HEK293 (cell line): ENCODE data around the gene STK4.

Experiments
- CTCF ChIA-PET: fragments of 350-600 bp; formaldehyde crosslinking; extraction: SDS; loops from one replicate; lab custom pipeline; 2021; ENCODE audit warnings: antibody characterized with exemption; lab: Yijun Ruan, JAX
- POLR2A ChIA-PET: fragments of 300-600 bp; formaldehyde crosslinking; extraction: SDS; loops from one replicate; lab custom pipeline; 2020; ENCODE audit warnings: antibody characterized with exemption, inconsistent platforms; lab: Yijun Ruan, JAX
- H3K27ac ChIP-seq: fragments of 200-500 bp; sonication (Bioruptor generic); 2 replicates; pipeline ENCODE4 v1.5.1; 2014; ENCODE audit warnings: low read depth, low read length, control low read depth, inconsistent platforms; ENCODE audit errors: extremely low read depth
- H3K36me3 ChIP-seq, 2 experiments: fragments of 200-500 bp in 1 of 2; sonication (Bioruptor generic) in 1 of 2; 1 replicate in 1 of 2; 2 replicates in 1 of 2; pipeline ENCODE4 v1.5.1; 2014 to 2017; ENCODE audit warnings: inconsistent platforms in 2 of 2, low read length in 2 of 2; ENCODE audit not compliant: control insufficient read depth in 2 of 2, insufficient read depth in 1 of 2
- H3K4me1 ChIP-seq: fragments of 200-500 bp; sonication (Bioruptor generic); 2 replicates; pipeline ENCODE4 v1.5.1; 2014; ENCODE audit warnings: mild to moderate bottlenecking, low read length, inconsistent platforms; ENCODE audit not compliant: control insufficient read depth, insufficient read depth
- H3K4me3 ChIP-seq: 2 replicates; pipeline ENCODE4 v1.5.1; 2011; ENCODE audit warnings: low read depth, mild to moderate bottlenecking, control low read depth, low read length, moderate library complexity
- H3K9me3 ChIP-seq: fragments of 200-500 bp; sonication (Bioruptor generic); 2 replicates; pipeline ENCODE4 v1.5.1; 2014; ENCODE audit warnings: low read depth, low read length, inconsistent platforms; ENCODE audit not compliant: control insufficient read depth, insufficient read depth
- HOXD13 ChIP-seq: sonication (generic); formaldehyde crosslinking; IDR thresholded peaks from 2 replicates; pipeline ENCODE4 v1.8.0; 2022; ENCODE audit warnings: missing genetic modification reagents, borderline replicate concordance
- IKZF3 ChIP-seq: fragments of 450-650 bp; IDR thresholded peaks from 2 replicates; pipeline ENCODE4 v1.5.0; 2018; ENCODE audit warnings: missing biosample characterization, mild to moderate bottlenecking, missing genetic modification characterization, moderate library complexity
- RBAK ChIP-seq: fragments of 450-650 bp; formaldehyde crosslinking; IDR thresholded peaks from 2 replicates; pipeline ENCODE4 v1.5.1; 2016; ENCODE audit warnings: missing biosample characterization, missing genetic modification characterization
- REPIN1 ChIP-seq: fragments of 450-650 bp; formaldehyde crosslinking; IDR thresholded peaks from 2 replicates; pipeline ENCODE4 v1.5.1; 2017; ENCODE audit warnings: missing biosample characterization, missing genetic modification characterization, low read depth
- SCRT2 ChIP-seq: fragments of 450-650 bp; formaldehyde crosslinking; IDR thresholded peaks from 2 replicates; pipeline ENCODE4 v1.5.1; 2016; ENCODE audit warnings: missing biosample characterization, missing genetic modification characterization
- ZBTB1 ChIP-seq: fragments of 450-650 bp; formaldehyde crosslinking; IDR thresholded peaks from 2 replicates; pipeline ENCODE4 v1.5.1; 2016; ENCODE audit warnings: missing biosample characterization, missing genetic modification characterization
- ZBTB48 ChIP-seq: fragments of 450-650 bp; formaldehyde crosslinking; IDR thresholded peaks from 2 replicates; pipeline ENCODE4 v1.5.1; 2016; ENCODE audit warnings: missing biosample characterization, missing genetic modification characterization
- ZNF341 ChIP-seq: fragments of 450-650 bp; formaldehyde crosslinking; IDR thresholded peaks from 2 replicates; pipeline ENCODE4; 2016; ENCODE audit warnings: low read depth, missing biosample characterization, missing genetic modification characterization
- ZNF558 ChIP-seq: fragments of 450-650 bp; formaldehyde crosslinking; IDR thresholded peaks from 2 replicates; pipeline ENCODE4 v1.5.1; 2016; ENCODE audit warnings: missing biosample characterization, missing genetic modification characterization
- ZNF560 ChIP-seq: fragments of 450-650 bp; formaldehyde crosslinking; IDR thresholded peaks from 2 replicates; pipeline ENCODE4 v1.5.1; 2017; ENCODE audit warnings: missing biosample characterization, missing genetic modification characterization, borderline replicate concordance
- ZNF600 ChIP-seq: fragments of 450-650 bp; formaldehyde crosslinking; IDR thresholded peaks from 2 replicates; pipeline ENCODE4 v1.5.1; 2016; ENCODE audit warnings: missing biosample characterization, missing genetic modification characterization
- ZNF610 ChIP-seq: fragments of 450-650 bp; formaldehyde crosslinking; IDR thresholded peaks from 2 replicates; pipeline ENCODE4 v1.5.1; 2016; ENCODE audit warnings: missing biosample characterization, missing genetic modification characterization, borderline replicate concordance
- ZNF654 ChIP-seq: fragments of 450-650 bp; formaldehyde crosslinking; IDR thresholded peaks from 2 replicates; pipeline ENCODE4 v1.5.1; 2016; ENCODE audit warnings: low read depth, missing biosample characterization, missing genetic modification characterization
- ZNF792 ChIP-seq: fragments of 450-650 bp; formaldehyde crosslinking; IDR thresholded peaks from 2 replicates; pipeline ENCODE4 v1.5.1; 2016; ENCODE audit warnings: missing biosample characterization, missing genetic modification characterization
- ZSCAN23 ChIP-seq: fragments of 450-650 bp; formaldehyde crosslinking; IDR thresholded peaks from 2 replicates; pipeline ENCODE4 v1.5.1; 2016; ENCODE audit warnings: missing biosample characterization, missing genetic modification characterization
- TF ChIP-seq, protein P1 (sequence below): fragments of 450-650 bp; formaldehyde crosslinking; IDR thresholded peaks from 2 replicates; pipeline ENCODE4 v1.5.1; 2017; ENCODE audit warnings: missing biosample characterization, missing genetic modification characterization
- TF ChIP-seq, protein P2 (sequence below): fragments of 450-650 bp; formaldehyde crosslinking; IDR thresholded peaks from 2 replicates; pipeline ENCODE4 v1.5.1; 2017; ENCODE audit warnings: missing biosample characterization, missing genetic modification characterization
- TF ChIP-seq, protein P3 (sequence below): fragments of 450-650 bp; formaldehyde crosslinking; IDR thresholded peaks from 2 replicates; pipeline ENCODE4 v1.5.1; 2016; ENCODE audit warnings: missing biosample characterization, missing genetic modification characterization
- TF ChIP-seq, protein P4 (sequence below): fragments of 450-650 bp; formaldehyde crosslinking; IDR thresholded peaks from 2 replicates; pipeline ENCODE4 v1.5.1; 2016; ENCODE audit warnings: missing biosample characterization, missing genetic modification characterization
- TF ChIP-seq, protein P5 (sequence below): fragments of 450-650 bp; formaldehyde crosslinking; IDR thresholded peaks from 2 replicates; pipeline ENCODE4 v1.5.1; 2016; ENCODE audit warnings: missing biosample characterization, missing genetic modification characterization, borderline replicate concordance
- TF ChIP-seq, protein P6 (sequence below): fragments of 450-650 bp; formaldehyde crosslinking; IDR thresholded peaks from 2 replicates; pipeline ENCODE4 v1.5.1; 2016; ENCODE audit warnings: missing biosample characterization, missing genetic modification characterization
- TF ChIP-seq, protein P7 (sequence below): fragments of 450-650 bp; formaldehyde crosslinking; IDR thresholded peaks from 2 replicates; pipeline ENCODE4 v1.5.1; 2016; ENCODE audit warnings: missing biosample characterization, missing genetic modification characterization
- TF ChIP-seq, protein P8 (sequence below): fragments of 450-650 bp; formaldehyde crosslinking; IDR thresholded peaks from 2 replicates; pipeline ENCODE4 v1.5.1; 2016; ENCODE audit warnings: missing biosample characterization, missing genetic modification characterization

STK4 gene

DNA sequence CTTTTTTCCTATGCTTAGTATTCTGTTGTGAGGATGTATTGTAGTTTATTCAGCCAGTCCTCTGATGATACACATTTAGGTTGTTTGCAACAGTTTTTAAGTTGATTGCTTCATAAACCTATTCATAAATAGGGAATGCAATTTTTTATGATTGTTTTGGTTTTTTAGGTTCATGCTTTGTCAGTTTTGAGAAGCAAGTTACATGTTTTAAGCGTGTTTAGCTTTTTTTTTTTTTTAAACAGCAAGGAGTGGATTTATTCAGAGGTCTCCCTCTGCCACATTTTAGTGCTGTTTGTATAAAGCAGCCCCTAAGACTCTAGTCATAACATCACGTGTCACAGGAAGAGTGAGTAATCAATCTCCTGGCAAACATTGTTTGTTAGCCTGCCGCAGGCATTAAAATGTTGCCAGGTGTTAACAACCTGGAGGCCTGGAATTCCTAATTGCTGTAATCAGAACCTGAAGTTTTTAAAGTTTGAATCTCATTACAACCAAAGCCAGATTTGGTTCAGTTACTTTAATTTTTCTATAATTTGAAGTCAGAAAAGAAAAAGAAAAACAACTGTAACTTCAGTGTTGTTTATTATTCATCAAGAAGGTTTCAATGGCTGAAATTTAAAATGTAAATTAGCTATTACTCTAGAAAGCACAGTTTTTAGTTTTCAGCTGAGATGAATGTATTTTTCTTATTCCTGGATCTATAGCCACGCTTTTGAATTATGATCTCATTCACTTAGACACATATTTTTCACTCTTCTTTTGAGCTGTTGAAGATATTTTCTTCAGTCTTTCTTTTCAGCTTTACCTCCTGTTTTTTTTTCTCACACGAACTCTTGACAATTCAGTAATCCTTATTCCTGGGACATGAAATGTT, 75.4 kb downstream of the STK4 start:
- Histone ChIP-seq H3K4me1 (peaks cover 19% of the 10 kb centered on the region), H3K9me3 (no peaks in the 10 kb centered on the region), H3K27ac (no peak overlapping the region), H3K36me3 (no peaks in the 10 kb centered on the region), H3K4me3 (no peak overlapping the region)
- ChIA-PET CTCF (interaction anchor here (0.6 to 4.7 kb wide), 10 partner anchors 12 to 428 kb away, joined by 3 to 90 read pairs (median 4); no protein-coding TSS in a partner anchor), POLR2A (no interaction called here)
- TF ChIP-seq, protein P1, sequence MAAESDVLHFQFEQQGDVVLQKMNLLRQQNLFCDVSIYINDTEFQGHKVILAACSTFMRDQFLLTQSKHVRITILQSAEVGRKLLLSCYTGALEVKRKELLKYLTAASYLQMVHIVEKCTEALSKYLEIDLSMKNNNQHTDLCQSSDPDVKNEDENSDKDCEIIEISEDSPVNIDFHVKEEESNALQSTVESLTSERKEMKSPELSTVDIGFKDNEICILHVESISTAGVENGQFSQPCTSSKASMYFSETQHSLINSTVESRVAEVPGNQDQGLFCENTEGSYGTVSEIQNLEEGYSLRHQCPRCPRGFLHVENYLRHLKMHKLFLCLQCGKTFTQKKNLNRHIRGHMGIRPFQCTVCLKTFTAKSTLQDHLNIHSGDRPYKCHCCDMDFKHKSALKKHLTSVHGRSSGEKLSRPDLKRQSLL (tag by site-specific recombination), result no peak
- TF ChIP-seq, protein P2, sequence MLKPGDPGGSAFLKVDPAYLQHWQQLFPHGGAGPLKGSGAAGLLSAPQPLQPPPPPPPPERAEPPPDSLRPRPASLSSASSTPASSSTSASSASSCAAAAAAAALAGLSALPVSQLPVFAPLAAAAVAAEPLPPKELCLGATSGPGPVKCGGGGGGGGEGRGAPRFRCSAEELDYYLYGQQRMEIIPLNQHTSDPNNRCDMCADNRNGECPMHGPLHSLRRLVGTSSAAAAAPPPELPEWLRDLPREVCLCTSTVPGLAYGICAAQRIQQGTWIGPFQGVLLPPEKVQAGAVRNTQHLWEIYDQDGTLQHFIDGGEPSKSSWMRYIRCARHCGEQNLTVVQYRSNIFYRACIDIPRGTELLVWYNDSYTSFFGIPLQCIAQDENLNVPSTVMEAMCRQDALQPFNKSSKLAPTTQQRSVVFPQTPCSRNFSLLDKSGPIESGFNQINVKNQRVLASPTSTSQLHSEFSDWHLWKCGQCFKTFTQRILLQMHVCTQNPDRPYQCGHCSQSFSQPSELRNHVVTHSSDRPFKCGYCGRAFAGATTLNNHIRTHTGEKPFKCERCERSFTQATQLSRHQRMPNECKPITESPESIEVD (tag by site-specific recombination), result peak; percentile 89
- TF ChIP-seq RBAK (tag by site-specific recombination) (no peak), ZNF600 (tag by site-specific recombination) (no peak), ZBTB48 (0 out of 2 replicates have a peak, but pooled peaks have one; percentile 25), ZNF558 (no peak), SCRT2 (tag by site-specific recombination) (0 out of 2 replicates have a peak, but pooled peaks have one; percentile 17), HOXD13 (no peak), ZNF654 (tag by site-specific recombination) (no peak), ZNF610 (tag by site-specific recombination) (no peak), ZNF560 (no peak), ZBTB1 (tag by site-specific recombination) (no peak), ZNF341 (tag by site-specific recombination) (no peak), IKZF3 (tag by site-specific recombination) (peak; percentile 88), ZSCAN23 (tag by site-specific recombination) (no peak), ZNF792 (tag by site-specific recombination) (no peak), REPIN1 (tag by site-specific recombination) (no peak)
- TF ChIP-seq, protein P3, sequence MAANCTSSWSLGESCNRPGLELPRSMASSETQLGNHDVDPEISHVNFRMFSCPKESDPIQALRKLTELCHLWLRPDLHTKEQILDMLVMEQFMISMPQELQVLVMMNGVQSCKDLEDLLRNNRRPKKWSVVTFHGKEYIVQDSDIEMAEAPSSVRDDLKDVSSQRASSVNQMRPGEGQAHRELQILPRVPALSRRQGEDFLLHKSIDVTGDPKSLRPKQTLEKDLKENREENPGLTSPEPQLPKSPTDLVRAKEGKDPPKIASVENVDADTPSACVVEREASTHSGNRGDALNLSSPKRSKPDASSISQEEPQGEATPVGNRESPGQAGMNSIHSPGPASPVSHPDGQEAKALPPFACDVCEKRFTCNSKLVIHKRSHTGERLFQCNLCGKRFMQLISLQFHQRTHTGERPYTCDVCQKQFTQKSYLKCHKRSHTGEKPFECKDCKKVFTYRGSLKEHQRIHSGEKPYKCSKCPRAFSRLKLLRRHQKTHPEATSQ (tag by site-specific recombination), result no peak
- TF ChIP-seq, protein P4, sequence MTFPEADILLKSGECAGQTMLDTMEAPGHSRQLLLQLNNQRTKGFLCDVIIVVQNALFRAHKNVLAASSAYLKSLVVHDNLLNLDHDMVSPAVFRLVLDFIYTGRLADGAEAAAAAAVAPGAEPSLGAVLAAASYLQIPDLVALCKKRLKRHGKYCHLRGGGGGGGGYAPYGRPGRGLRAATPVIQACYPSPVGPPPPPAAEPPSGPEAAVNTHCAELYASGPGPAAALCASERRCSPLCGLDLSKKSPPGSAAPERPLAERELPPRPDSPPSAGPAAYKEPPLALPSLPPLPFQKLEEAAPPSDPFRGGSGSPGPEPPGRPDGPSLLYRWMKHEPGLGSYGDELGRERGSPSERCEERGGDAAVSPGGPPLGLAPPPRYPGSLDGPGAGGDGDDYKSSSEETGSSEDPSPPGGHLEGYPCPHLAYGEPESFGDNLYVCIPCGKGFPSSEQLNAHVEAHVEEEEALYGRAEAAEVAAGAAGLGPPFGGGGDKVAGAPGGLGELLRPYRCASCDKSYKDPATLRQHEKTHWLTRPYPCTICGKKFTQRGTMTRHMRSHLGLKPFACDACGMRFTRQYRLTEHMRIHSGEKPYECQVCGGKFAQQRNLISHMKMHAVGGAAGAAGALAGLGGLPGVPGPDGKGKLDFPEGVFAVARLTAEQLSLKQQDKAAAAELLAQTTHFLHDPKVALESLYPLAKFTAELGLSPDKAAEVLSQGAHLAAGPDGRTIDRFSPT (tag by site-specific recombination), result no peak
- TF ChIP-seq, protein P5, sequence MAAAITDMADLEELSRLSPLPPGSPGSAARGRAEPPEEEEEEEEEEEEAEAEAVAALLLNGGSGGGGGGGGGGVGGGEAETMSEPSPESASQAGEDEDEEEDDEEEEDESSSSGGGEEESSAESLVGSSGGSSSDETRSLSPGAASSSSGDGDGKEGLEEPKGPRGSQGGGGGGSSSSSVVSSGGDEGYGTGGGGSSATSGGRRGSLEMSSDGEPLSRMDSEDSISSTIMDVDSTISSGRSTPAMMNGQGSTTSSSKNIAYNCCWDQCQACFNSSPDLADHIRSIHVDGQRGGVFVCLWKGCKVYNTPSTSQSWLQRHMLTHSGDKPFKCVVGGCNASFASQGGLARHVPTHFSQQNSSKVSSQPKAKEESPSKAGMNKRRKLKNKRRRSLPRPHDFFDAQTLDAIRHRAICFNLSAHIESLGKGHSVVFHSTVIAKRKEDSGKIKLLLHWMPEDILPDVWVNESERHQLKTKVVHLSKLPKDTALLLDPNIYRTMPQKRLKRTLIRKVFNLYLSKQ (tag by site-specific recombination), result no peak
- TF ChIP-seq, protein P6, sequence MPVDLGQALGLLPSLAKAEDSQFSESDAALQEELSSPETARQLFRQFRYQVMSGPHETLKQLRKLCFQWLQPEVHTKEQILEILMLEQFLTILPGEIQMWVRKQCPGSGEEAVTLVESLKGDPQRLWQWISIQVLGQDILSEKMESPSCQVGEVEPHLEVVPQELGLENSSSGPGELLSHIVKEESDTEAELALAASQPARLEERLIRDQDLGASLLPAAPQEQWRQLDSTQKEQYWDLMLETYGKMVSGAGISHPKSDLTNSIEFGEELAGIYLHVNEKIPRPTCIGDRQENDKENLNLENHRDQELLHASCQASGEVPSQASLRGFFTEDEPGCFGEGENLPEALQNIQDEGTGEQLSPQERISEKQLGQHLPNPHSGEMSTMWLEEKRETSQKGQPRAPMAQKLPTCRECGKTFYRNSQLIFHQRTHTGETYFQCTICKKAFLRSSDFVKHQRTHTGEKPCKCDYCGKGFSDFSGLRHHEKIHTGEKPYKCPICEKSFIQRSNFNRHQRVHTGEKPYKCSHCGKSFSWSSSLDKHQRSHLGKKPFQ (tag by site-specific recombination), result no peak
- TF ChIP-seq, protein P7, sequence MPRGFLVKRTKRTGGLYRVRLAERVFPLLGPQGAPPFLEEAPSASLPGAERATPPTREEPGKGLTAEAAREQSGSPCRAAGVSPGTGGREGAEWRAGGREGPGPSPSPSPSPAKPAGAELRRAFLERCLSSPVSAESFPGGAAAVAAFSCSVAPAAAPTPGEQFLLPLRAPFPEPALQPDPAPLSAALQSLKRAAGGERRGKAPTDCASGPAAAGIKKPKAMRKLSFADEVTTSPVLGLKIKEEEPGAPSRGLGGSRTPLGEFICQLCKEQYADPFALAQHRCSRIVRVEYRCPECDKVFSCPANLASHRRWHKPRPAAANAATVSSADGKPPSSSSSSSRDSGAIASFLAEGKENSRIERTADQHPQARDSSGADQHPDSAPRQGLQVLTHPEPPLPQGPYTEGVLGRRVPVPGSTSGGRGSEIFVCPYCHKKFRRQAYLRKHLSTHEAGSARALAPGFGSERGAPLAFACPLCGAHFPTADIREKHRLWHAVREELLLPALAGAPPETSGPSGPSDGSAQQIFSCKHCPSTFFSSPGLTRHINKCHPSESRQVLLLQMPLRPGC (tag by site-specific recombination), result peak; percentile 64; the same call in 1 of the 2 replicates
- TF ChIP-seq, protein P8, sequence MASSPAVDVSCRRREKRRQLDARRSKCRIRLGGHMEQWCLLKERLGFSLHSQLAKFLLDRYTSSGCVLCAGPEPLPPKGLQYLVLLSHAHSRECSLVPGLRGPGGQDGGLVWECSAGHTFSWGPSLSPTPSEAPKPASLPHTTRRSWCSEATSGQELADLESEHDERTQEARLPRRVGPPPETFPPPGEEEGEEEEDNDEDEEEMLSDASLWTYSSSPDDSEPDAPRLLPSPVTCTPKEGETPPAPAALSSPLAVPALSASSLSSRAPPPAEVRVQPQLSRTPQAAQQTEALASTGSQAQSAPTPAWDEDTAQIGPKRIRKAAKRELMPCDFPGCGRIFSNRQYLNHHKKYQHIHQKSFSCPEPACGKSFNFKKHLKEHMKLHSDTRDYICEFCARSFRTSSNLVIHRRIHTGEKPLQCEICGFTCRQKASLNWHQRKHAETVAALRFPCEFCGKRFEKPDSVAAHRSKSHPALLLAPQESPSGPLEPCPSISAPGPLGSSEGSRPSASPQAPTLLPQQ (tag by site-specific recombination), result no peak
